Neural cell (in vitro differentiated cells): ENCODE results near the gene RENBP. TPM values are rescaled to one million over a fixed set of nuclear protein-coding genes. Genes with fewer than 3 reads are reported as not detected.

Source experiments
- H2AFZ ChIP-seq: fragments of 200-600, 300-800 bp; sonication (generic), shearing (Covaris generic); 2 replicates; pipeline ENCODE4 v1.6.0; 2014; ENCODE audit warnings: low read depth, mild to moderate bottlenecking, antibody characterized with exemption, low read length, moderate library complexity
- H3F3A ChIP-seq: fragments of 200-600 bp; shearing (Covaris generic); 2 replicates; pipeline ENCODE4 v1.6.1; 2016; ENCODE audit warnings: mild to moderate bottlenecking, moderate library complexity, mixed read lengths, antibody characterized with exemption, low read length; ENCODE audit not compliant: insufficient read depth, poor library complexity, severe bottlenecking
- H3K27ac ChIP-seq: fragments of 200-600, 300-800 bp; sonication (generic), shearing (Covaris generic); 2 replicates; pipeline ENCODE4 v1.5.1; 2014; ENCODE audit warnings: mild to moderate bottlenecking, low read length, moderate library complexity
- H3K27me3 ChIP-seq: fragments of 300-800, 200-600 bp; sonication (generic), shearing (Covaris generic); 2 replicates; pipeline ENCODE4 v1.6.0; 2014; ENCODE audit warnings: mild to moderate bottlenecking, low read depth, low read length, moderate library complexity; ENCODE audit not compliant: insufficient read depth
- H3K36me3 ChIP-seq: fragments of 300-800, 200-600 bp; sonication (generic), shearing (Covaris generic); 2 replicates; pipeline ENCODE4 v1.5.1; 2014; ENCODE audit warnings: mild to moderate bottlenecking, antibody characterized with exemption, low read length, moderate library complexity; ENCODE audit not compliant: insufficient read depth
- H3K4me2 ChIP-seq: fragments of 300-800, 200-600 bp; sonication (generic), shearing (Covaris generic); 2 replicates; pipeline ENCODE4 v1.6.0; 2014; ENCODE audit warnings: mild to moderate bottlenecking, low read length
- H3K4me3 ChIP-seq: fragments of 300-800, 200-600 bp; sonication (generic), shearing (Covaris generic); 2 replicates; pipeline ENCODE4 v1.5.1; 2014; ENCODE audit warnings: mild to moderate bottlenecking, low read length, moderate library complexity
- H3K79me2 ChIP-seq: fragments of 200-600 bp; shearing (Covaris generic); replicated peaks from 2 replicates; pipeline ENCODE4 v1.6.0; 2014; ENCODE audit warnings: mild to moderate bottlenecking, low read length, moderate library complexity; ENCODE audit not compliant: insufficient read depth
- H3K9ac ChIP-seq: fragments of 300-800, 200-600 bp; sonication (generic), shearing (Covaris generic); 2 replicates; pipeline ENCODE4 v1.6.1; 2016; ENCODE audit warnings: mild to moderate bottlenecking, low read length, mixed read lengths
- H3K9me2 ChIP-seq: fragments of 200-600 bp; shearing (Covaris generic); 2 replicates; pipeline ENCODE4 v1.6.1; 2016; ENCODE audit warnings: mild to moderate bottlenecking, low read length, mixed read lengths; ENCODE audit not compliant: insufficient read depth
- H3K9me3 ChIP-seq: fragments of 200-600, 300-800 bp; sonication (generic), shearing (Covaris generic); 2 replicates; pipeline ENCODE4 v1.6.1; 2016; ENCODE audit warnings: mild to moderate bottlenecking, mixed run types, low read length, moderate library complexity, mixed read lengths
- H4K20me1 ChIP-seq: fragments of 200-600 bp; shearing (Covaris generic); 2 replicates; pipeline ENCODE4 v1.6.1; 2016; ENCODE audit warnings: mild to moderate bottlenecking, mixed run types; ENCODE audit not compliant: insufficient read depth
- EP300 ChIP-seq: fragments of 450-650 bp; conservative IDR thresholded peaks from 2 replicates; pipeline ENCODE4 v1.6.1; 2014; ENCODE audit warnings: antibody characterized with exemption, mild to moderate bottlenecking, moderate library complexity; ENCODE audit not compliant: poor library complexity, severe bottlenecking
- EZH2 ChIP-seq: fragments of 200-600, 300-800 bp; shearing (Covaris generic), sonication (generic); IDR thresholded peaks from 2 replicates; pipeline ENCODE4 v1.6.1; 2014; ENCODE audit warnings: antibody characterized with exemption, low read length, borderline replicate concordance, mild to moderate bottlenecking; ENCODE audit not compliant: insufficient read depth, poor library complexity, severe bottlenecking
- MXI1 ChIP-seq: fragments of 450-650 bp; conservative IDR thresholded peaks from 2 replicates; pipeline ENCODE4 v1.6.1; 2014; ENCODE audit warnings: antibody characterized with exemption, mild to moderate bottlenecking; ENCODE audit not compliant: poor library complexity, severe bottlenecking
- TAF1 ChIP-seq: IDR thresholded peaks from 2 replicates; pipeline ENCODE4 v1.6.1; 2012; ENCODE audit warnings: low read depth
- polyA plus RNA-seq: library from polyadenylated mRNA; depleted of rRNA; stranded (reverse); fragments of >200 nt; gene quantifications from 2 replicates; pipeline ENCODE4 v1.2.3, GENCODE V29; 2014
- TF ChIP-seq, protein P1 (sequence below): fragments of 450-650 bp; IDR thresholded peaks from 2 replicates; pipeline ENCODE4 v1.5.1; 2014; ENCODE audit warnings: antibody characterized with exemption, mild to moderate bottlenecking, moderate library complexity; ENCODE audit not compliant: poor library complexity, severe bottlenecking
- TF ChIP-seq, protein P2 (sequence below): IDR thresholded peaks from 2 replicates; pipeline ENCODE4 v1.6.1; 2012; ENCODE audit warnings: borderline replicate concordance

Gene RENBP
- polyA plus RNA-seq, 1 donor from 2014 or later, result 0.89 TPM

DNA sequence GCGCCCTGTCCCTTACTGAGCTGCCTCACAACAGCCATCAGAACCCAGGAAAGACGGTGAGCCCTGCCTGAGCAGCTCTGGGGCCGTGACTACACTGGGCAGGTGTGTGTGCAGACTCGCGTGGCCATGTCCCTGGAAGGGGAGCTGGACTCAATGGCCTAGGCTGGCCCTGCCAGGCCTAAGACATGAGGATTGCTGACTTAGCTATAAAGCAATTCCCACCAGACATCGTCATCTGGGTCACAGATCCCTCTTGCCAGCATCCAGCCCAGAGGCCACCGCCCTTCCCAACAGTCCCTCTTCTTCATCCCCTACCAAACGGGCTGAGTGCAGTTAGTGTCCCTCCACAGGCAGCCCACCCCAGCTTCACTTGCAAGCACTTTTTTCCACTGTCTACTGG is 13.3 kb downstream of the RENBP start:
- H3K9ac ChIP-seq, result no peak overlapping the region
- no peaks in the 10 kb centered on the region for H3K79me2 ChIP-seq
- no peaks in the 10 kb centered on the region for H3K27me3 ChIP-seq
- no peak overlapping the region for H3K4me3 ChIP-seq
- H3K4me2 ChIP-seq, result no peak overlapping the region
- no peak overlapping the region for H3K27ac ChIP-seq
- no peak overlapping the region for H2AFZ ChIP-seq
- TF ChIP-seq EZH2, result no peak
- no peak for TF ChIP-seq MXI1
- no peak for TF ChIP-seq EP300
- H3F3A ChIP-seq, result no peaks in the 10 kb centered on the region
- H4K20me1 ChIP-seq, result no peaks in the 10 kb centered on the region
- H3K9me3 ChIP-seq, result no peaks in the 10 kb centered on the region
- no peaks in the 10 kb centered on the region for H3K36me3 ChIP-seq
- no peaks in the 10 kb centered on the region for H3K9me2 ChIP-seq

DNA sequence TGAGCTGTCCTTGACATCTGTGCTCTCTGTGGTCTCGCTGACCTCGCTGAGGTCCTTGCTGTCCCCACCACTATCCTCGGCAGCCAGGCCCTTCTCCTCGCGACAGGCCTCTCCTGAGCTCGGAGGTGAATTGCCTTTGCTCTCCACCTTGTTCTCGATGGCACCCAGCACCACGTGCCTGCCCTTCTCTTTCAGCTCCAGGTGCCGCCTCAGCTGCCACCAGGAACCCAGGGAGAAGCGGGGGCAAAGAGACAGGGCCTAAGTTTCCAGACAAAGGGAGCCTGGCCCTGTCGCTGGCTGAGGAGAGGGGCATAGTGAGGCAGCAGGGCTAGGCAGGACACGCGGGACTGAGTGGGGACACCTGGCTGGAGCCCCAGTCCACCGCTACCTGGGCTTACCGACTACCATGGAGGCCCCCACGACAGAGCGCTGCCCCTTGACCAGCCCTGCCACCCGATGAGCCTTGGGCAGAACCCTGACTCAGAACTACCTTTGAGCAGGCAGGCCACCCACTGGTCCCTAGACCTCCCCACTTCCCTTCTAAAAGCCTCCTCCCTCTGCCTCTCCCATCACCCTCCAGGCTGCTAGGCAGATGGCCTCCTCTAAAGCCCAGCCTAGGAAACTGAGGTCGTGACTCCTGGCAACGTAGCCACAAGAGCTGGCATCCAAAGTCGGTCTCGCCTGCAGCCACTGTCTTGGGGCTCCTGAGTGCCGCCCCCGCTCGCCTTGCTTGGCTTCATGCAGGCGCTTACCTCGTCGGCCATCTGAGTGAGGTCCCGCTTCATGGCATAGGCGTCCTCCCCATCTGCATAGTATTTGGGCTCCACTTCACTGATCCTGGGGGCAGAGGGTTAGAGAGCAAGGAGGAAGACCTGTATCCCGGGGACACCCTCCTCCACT is 14.2 kb downstream of the RENBP start:
- Histone ChIP-seq H3K79me2 (no peaks in the 10 kb centered on the region), H3K9me2 (no peaks in the 10 kb centered on the region), H3K27ac (no peak overlapping the region), H3K36me3 (no peaks in the 10 kb centered on the region), H4K20me1 (no peaks in the 10 kb centered on the region), H3K27me3 (no peaks in the 10 kb centered on the region), H2AFZ (no peak overlapping the region), H3K4me2 (no peak overlapping the region), H3K4me3 (no peak overlapping the region), H3K9me3 (no peaks in the 10 kb centered on the region), H3K9ac (no peak overlapping the region), H3F3A (no peaks in the 10 kb centered on the region)
- TF ChIP-seq, protein P1, sequence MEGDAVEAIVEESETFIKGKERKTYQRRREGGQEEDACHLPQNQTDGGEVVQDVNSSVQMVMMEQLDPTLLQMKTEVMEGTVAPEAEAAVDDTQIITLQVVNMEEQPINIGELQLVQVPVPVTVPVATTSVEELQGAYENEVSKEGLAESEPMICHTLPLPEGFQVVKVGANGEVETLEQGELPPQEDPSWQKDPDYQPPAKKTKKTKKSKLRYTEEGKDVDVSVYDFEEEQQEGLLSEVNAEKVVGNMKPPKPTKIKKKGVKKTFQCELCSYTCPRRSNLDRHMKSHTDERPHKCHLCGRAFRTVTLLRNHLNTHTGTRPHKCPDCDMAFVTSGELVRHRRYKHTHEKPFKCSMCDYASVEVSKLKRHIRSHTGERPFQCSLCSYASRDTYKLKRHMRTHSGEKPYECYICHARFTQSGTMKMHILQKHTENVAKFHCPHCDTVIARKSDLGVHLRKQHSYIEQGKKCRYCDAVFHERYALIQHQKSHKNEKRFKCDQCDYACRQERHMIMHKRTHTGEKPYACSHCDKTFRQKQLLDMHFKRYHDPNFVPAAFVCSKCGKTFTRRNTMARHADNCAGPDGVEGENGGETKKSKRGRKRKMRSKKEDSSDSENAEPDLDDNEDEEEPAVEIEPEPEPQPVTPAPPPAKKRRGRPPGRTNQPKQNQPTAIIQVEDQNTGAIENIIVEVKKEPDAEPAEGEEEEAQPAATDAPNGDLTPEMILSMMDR, result no peak

DNA sequence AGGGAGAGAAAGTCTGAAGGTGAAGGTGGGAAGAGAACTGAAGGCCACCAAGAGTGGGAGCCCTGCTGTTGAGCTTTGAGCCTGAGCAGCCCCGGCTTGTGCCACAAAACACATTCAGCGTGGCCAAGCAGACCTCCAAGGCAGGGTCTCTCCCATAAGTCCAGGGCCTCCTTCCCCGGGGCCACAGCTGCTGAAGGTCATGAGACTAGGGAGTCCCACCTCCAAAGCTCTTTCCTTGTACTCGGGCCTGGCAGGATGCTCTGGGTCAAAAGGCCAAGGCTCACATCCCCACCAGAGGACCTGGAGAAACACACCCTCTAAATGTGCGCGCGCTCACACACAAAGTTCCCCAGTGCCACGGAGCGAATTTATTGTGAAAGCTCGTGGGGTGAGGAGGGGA is 14.9 kb downstream of the RENBP start:
- H3K79me2 ChIP-seq, result no peaks in the 10 kb centered on the region
- H4K20me1 ChIP-seq, result no peaks in the 10 kb centered on the region
- no peak overlapping the region for H3K4me2 ChIP-seq
- TF ChIP-seq, protein P1, result no peak
- TF ChIP-seq TAF1 (no peak), EZH2 (no peak)
- TF ChIP-seq, protein P2, sequence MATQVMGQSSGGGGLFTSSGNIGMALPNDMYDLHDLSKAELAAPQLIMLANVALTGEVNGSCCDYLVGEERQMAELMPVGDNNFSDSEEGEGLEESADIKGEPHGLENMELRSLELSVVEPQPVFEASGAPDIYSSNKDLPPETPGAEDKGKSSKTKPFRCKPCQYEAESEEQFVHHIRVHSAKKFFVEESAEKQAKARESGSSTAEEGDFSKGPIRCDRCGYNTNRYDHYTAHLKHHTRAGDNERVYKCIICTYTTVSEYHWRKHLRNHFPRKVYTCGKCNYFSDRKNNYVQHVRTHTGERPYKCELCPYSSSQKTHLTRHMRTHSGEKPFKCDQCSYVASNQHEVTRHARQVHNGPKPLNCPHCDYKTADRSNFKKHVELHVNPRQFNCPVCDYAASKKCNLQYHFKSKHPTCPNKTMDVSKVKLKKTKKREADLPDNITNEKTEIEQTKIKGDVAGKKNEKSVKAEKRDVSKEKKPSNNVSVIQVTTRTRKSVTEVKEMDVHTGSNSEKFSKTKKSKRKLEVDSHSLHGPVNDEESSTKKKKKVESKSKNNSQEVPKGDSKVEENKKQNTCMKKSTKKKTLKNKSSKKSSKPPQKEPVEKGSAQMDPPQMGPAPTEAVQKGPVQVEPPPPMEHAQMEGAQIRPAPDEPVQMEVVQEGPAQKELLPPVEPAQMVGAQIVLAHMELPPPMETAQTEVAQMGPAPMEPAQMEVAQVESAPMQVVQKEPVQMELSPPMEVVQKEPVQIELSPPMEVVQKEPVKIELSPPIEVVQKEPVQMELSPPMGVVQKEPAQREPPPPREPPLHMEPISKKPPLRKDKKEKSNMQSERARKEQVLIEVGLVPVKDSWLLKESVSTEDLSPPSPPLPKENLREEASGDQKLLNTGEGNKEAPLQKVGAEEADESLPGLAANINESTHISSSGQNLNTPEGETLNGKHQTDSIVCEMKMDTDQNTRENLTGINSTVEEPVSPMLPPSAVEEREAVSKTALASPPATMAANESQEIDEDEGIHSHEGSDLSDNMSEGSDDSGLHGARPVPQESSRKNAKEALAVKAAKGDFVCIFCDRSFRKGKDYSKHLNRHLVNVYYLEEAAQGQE, result no peak
- H3K9me3 ChIP-seq, result no peaks in the 10 kb centered on the region
- H3K9me2 ChIP-seq, result no peaks in the 10 kb centered on the region
- H3K9ac ChIP-seq, result no peak overlapping the region
- H3K27ac ChIP-seq, result peak overlapping the region; percentile 64
- no peaks in the 10 kb centered on the region for H3K36me3 ChIP-seq
- no peaks in the 10 kb centered on the region for H3F3A ChIP-seq
- H2AFZ ChIP-seq, result no peak overlapping the region
- H3K27me3 ChIP-seq, result no peaks in the 10 kb centered on the region
- peak overlapping the region; percentile 49 for H3K4me3 ChIP-seq
